GM18499 (cell line): ENCODE measurements around the gene FUS.

Experiments used
- ATAC-seq: cut with Tn5 transposase; IDR thresholded peaks from one replicate; pipeline ENCODE4 v1.9.1; 2021; ENCODE audit warnings: moderate number of reproducible peaks; ENCODE audit not compliant: insufficient read depth, unreplicated experiment

The FUS gene

DNA sequence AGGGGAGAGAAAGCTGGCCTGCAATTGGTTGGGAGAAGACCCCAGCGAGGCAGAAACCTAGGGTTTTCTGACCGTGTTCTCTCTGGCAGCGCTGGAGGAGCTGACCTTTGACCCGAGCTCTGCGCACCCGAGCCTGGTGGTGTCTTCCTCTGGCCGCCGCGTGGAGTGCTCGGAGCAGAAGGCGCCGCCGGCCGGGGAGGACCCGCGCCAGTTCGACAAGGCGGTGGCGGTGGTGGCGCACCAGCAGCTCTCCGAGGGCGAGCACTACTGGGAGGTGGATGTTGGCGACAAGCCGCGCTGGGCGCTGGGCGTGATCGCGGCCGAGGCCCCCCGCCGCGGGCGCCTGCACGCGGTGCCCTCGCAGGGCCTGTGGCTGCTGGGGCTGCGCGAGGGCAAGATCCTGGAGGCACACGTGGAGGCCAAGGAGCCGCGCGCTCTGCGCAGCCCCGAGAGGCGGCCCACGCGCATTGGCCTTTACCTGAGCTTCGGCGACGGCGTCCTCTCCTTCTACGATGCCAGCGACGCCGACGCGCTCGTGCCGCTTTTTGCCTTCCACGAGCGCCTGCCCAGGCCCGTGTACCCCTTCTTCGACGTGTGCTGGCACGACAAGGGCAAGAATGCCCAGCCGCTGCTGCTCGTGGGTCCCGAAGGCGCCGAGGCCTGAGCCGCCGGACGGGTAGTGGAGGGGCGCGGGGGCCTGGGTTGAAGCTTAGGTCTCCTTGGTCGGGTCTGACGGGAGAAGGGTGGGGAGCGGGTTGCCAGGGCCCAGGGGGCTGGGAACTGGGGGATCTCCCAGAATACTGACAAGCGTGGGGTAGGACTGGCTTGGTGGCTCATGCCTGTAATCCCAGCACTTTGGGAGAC lies 44.4 kb downstream of the FUS start:
- no peak for ATAC-seq

DNA sequence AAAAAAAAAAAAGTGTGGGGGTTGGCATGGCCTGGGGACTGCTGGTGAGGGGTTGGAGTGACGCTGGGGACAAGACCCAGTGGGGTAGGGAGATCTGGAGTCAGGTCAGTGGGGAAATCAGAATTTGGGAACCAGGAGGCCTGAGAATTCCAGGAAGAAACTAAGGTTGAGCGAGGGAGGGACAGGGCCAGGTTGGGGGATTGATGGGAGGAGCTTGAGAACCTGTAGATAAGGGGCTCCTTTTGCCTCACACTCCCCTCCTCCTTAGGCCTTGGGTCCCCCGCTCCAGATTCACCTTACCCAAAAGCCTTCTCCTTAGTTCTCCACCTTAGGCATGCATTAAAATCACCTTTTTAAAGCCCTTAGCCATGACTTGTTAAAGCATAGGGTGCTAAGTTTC lies 45.3 kb downstream of the FUS start:
- ATAC-seq, result no peak

DNA sequence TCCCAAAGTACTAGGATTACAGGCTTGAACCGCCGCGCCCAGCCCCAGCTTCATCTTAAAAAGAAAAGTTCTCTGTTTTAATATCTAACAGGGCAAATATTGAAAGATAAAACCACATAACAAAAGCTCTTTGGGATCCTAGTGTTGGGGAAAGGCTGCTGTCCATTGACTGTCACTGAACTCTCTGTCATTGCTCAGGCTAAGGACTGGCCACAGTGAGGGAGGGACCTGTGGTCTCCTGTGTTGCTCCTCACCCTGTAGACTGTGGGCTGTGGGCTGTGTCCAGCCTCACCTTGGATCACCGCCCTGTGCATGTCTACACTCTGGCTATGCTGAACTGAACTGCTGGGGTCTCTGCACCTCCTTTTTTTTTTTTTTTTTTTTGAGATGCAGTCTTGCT lies 48.3 kb downstream of the FUS start:
- no peak for ATAC-seq

DNA sequence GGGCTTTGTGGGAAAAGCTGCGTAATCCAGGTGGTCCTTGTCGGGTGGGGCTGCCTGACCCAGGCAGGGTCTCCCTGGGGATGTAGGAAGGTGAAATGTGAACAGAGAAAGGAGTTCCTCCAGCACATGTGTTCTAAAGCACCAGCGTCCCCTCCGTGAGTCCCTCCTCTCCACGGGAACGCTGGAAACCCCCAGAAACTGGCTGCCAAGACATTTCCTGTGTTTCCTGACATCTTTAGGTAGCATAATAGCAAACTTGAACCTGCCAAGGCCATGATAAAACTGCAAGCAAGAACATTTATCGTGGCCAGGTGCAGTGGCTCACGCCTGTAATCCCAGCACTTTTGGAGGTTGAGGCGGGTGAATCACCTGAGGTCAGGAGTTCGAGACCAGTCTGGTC lies 49.6 kb downstream of the FUS start:
- ATAC-seq, result no peak

DNA sequence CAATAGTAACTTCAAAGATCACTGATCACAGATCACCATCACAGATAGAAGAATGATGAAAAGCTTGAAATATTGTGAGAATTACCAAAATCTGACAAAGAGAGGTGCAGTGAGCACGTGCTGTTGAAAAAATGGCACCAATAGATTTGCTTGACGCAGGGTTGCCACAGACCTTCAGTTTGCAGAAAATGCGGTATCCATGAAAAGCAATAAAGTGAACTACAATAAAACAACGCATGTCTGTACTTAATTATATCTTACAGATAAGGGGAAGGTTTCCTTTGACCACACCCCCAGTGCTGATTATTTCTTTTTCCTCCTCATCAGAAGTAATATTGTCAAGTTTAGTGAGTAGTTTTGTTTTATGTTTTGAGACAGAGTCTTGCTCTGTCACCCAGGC lies 58.1 kb downstream of the FUS start:
- no peak for ATAC-seq
